Peyer's patch (tissue), 4 donors: ENCODE results near the gene MINPP1.
"Not testable (repeated sequence)": the region's sequence is repeated elsewhere in the genome, so short reads cannot be mapped to it uniquely, and the experiment has no call there.

Source experiments
- POLR2A ChIP-seq, 2 donors: fragments of 450-650 bp; IDR thresholded peaks; one replicate each; pipeline ENCODE4 v1.5.1; 2017; ENCODE audit warnings: antibody characterized with exemption in 2 of 2, mild to moderate bottlenecking in 2 of 2, moderate library complexity in 2 of 2
- TF ChIP-seq, protein P1 (sequence below), 6 experiments: fragments of 450-650 bp in 4 of 6; fragments of 200-600 bp in 2 of 6; sonication (generic) in 1 of 6; IDR thresholded peaks; one replicate each; pipeline ENCODE4 v1.5.1; 2017 to 2019; ENCODE audit warnings: antibody characterized with exemption in 6 of 6, mild to moderate bottlenecking in 3 of 6, moderate library complexity in 1 of 6

DNA sequence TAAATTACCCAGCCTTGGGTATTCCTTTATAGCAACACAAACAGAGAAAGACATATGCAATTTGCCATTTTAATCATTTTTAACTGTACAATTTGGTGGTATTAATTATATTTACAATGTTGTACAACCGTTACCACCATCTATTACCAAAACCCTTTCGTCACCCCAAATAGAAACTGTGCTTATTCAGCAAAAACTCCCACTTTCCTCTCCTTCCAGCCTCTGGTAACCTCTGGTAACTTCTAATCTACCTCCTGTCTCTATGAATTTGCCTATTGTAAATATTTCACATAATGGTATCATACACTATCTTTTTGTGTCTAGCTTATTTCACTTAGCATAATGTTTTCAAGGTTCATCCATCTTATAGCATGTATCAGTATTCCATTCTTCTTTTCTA is 12.2 kb upstream of the MINPP1 start:
- TF ChIP-seq, protein P1, sequence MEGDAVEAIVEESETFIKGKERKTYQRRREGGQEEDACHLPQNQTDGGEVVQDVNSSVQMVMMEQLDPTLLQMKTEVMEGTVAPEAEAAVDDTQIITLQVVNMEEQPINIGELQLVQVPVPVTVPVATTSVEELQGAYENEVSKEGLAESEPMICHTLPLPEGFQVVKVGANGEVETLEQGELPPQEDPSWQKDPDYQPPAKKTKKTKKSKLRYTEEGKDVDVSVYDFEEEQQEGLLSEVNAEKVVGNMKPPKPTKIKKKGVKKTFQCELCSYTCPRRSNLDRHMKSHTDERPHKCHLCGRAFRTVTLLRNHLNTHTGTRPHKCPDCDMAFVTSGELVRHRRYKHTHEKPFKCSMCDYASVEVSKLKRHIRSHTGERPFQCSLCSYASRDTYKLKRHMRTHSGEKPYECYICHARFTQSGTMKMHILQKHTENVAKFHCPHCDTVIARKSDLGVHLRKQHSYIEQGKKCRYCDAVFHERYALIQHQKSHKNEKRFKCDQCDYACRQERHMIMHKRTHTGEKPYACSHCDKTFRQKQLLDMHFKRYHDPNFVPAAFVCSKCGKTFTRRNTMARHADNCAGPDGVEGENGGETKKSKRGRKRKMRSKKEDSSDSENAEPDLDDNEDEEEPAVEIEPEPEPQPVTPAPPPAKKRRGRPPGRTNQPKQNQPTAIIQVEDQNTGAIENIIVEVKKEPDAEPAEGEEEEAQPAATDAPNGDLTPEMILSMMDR (IDR thresholded peaks at IDR 0.05), result not testable (repeated sequence)
- TF ChIP-seq POLR2A (IDR thresholded peaks at IDR 0.05), result not testable (repeated sequence)
